HepG2 (cell line): ENCODE measurements around the gene CTNNA3. TPM values are rescaled to one million over a fixed set of nuclear protein-coding genes. Genes with fewer than 3 reads are reported as not detected.

ENCODE experiments used
- ATAC-seq: fragments of 200-7000 bp; cut with Tn5 transposase; 3 replicates; pipeline ENCODE4 v1.9.1; 2020; ENCODE audit warnings: mild to moderate bottlenecking, moderate library complexity
- BruUV-seq: library from RNA; stranded (reverse); fragments of 400-500 nt; replicated peaks from 2 replicates; lab custom pipeline; 2021; lab: Mats Ljungman, UMichigan
- CTCF ChIA-PET: fragments of 300-600 bp; formaldehyde crosslinking; extraction: SDS; loops from one replicate; lab custom pipeline; 2021; ENCODE audit warnings: low total read pairs, inconsistent platforms, low intra/inter-chr PET ratio; lab: Yijun Ruan, JAX
- POLR2A ChIA-PET: fragments of 350-600 bp; sonication (Branson Sonifier 250); formaldehyde crosslinking; loops from one replicate; lab custom pipeline; 2020; ENCODE audit warnings: antibody characterized with exemption, inconsistent platforms; lab: Yijun Ruan, JAX
- DNase-seq: peaks from one replicate; pipeline ENCODE4 v3.0.0-alpha.2; 2015; ENCODE audit warnings: low spot score
- FAIRE-seq: peaks from 3 replicates; lab custom pipeline; 2011; peaks lifted over from hg19 to GRCh38; lab: Jason Lieb, UNC
- H2AFZ ChIP-seq: one replicate; pipeline ENCODE4 v1.6.1; 2011; ENCODE audit warnings: low read length, inconsistent platforms
- H3K27ac ChIP-seq: fragments of 300-600 bp; 3 replicates; pipeline ENCODE4 v1.8.0; 2011; ENCODE audit warnings: mixed run types, mild to moderate bottlenecking, mixed read lengths, low read length, inconsistent platforms; ENCODE audit not compliant: insufficient read depth; ENCODE audit errors: extremely low read length
- H3K27me3 ChIP-seq, 2 experiments: fragments of 200-600 bp in 1 of 2; 2 replicates in 1 of 2; 3 replicates in 1 of 2; pipeline versions ENCODE4 v1.6.0 to v1.8.0; 2011; ENCODE audit warnings: low read length in 2 of 2, mild to moderate bottlenecking in 2 of 2, moderate library complexity in 2 of 2, inconsistent platforms in 1 of 2; ENCODE audit not compliant: insufficient read depth in 2 of 2, control insufficient read depth in 1 of 2
- H3K36me3 ChIP-seq, 2 experiments: fragments of 200-600 bp in 1 of 2; replicated peaks in 1 of 2; 2 replicates in 1 of 2; 3 replicates in 1 of 2; pipeline versions ENCODE4 v1.5.1 to v1.8.0; 2011; ENCODE audit warnings: low read length in 2 of 2, inconsistent platforms in 1 of 2; ENCODE audit not compliant: insufficient read depth in 2 of 2, control insufficient read depth in 1 of 2
- H3K4me1 ChIP-seq: 2 replicates; pipeline ENCODE4 v1.5.1; 2012; ENCODE audit warnings: low read length, inconsistent platforms; ENCODE audit not compliant: insufficient read depth
- H3K4me2 ChIP-seq: 2 replicates; pipeline ENCODE4 v1.6.0; 2011; ENCODE audit warnings: low read depth, low read length, inconsistent platforms
- H3K4me3 ChIP-seq, 3 experiments: fragments of 200-600 bp in 1 of 3; sonication (generic), shearing (Covaris generic) in 1 of 3; replicated peaks in 1 of 3; 2 replicates each; pipeline ENCODE4 v1.5.1; 2011 to 2016; ENCODE audit warnings: low read length in 3 of 3, inconsistent platforms in 2 of 3, low read depth in 2 of 3, mild to moderate bottlenecking in 2 of 3, control low read depth in 1 of 3, mixed read lengths in 1 of 3; ENCODE audit not compliant: insufficient read depth in 1 of 3
- H3K79me2 ChIP-seq: one replicate; pipeline ENCODE4 v1.6.1; 2011; ENCODE audit warnings: low read length, inconsistent platforms; ENCODE audit not compliant: insufficient read depth
- H3K9ac ChIP-seq: 2 replicates; pipeline ENCODE4 v1.6.0; 2011; ENCODE audit warnings: mild to moderate bottlenecking, low read depth, low read length, inconsistent platforms; ENCODE audit not compliant: insufficient read depth
- H3K9me3 ChIP-seq: 2 replicates; pipeline ENCODE4 v1.5.1; 2012; ENCODE audit warnings: mild to moderate bottlenecking, low read length
- H4K20me1 ChIP-seq: 2 replicates; pipeline ENCODE4 v1.6.0; 2011; ENCODE audit warnings: inconsistent platforms, mild to moderate bottlenecking, low read length, moderate library complexity; ENCODE audit not compliant: insufficient read depth
- JUN ChIP-seq: sonication (generic); formaldehyde crosslinking; IDR thresholded peaks from 2 replicates; pipeline ENCODE4 v1.4.0; 2020; ENCODE audit warnings: mild to moderate bottlenecking, missing genetic modification reagents
- KLF12 ChIP-seq: sonication (generic); formaldehyde crosslinking; IDR thresholded peaks from 2 replicates; pipeline ENCODE4 v1.4.0; 2020; ENCODE audit warnings: missing genetic modification reagents, borderline replicate concordance
- MED8 ChIP-seq: sonication (generic); formaldehyde crosslinking; IDR thresholded peaks from 2 replicates; pipeline ENCODE4 v1.8.1; 2023; ENCODE audit warnings: mild to moderate bottlenecking, missing genetic modification reagents; ENCODE audit not compliant: insufficient replicate concordance
- PRPF4 ChIP-seq: fragments of 200-400 bp; formaldehyde crosslinking; IDR thresholded peaks from 2 replicates; pipeline ENCODE4 v1.6.1; 2016; ENCODE audit warnings: low read length, low read depth; ENCODE audit not compliant: poor library complexity, severe bottlenecking
- SIN3B ChIP-seq: fragments of 150-350 bp; IDR thresholded peaks from 2 replicates; pipeline ENCODE4 v1.6.1; 2014; ENCODE audit warnings: low read length
- SNAI1 ChIP-seq: sonication (generic); formaldehyde crosslinking; IDR thresholded peaks from 2 replicates; pipeline ENCODE4 v1.5.0; 2020; ENCODE audit warnings: mild to moderate bottlenecking, missing genetic modification reagents, borderline replicate concordance
- SP140L ChIP-seq: sonication (generic); formaldehyde crosslinking; IDR thresholded peaks from 2 replicates; pipeline ENCODE4 v1.4.0; 2020; ENCODE audit warnings: missing genetic modification reagents, borderline replicate concordance
- ZBTB42 ChIP-seq: sonication (generic); formaldehyde crosslinking; IDR thresholded peaks from 2 replicates; pipeline ENCODE4 v1.5.0; 2020; ENCODE audit warnings: mild to moderate bottlenecking, missing genetic modification reagents
- ZC3H13 ChIP-seq: sonication (generic); formaldehyde crosslinking; IDR thresholded peaks from 2 replicates; pipeline ENCODE4 v1.8.1; 2023; ENCODE audit warnings: mild to moderate bottlenecking, missing genetic modification reagents, moderate library complexity
- ZNF7 ChIP-seq: IDR thresholded peaks from 2 replicates; pipeline ENCODE4 v1.6.1; 2016; ENCODE audit warnings: missing biosample characterization, missing genetic modification reagents
- WGBS: methylation state at CpG from one replicate; pipeline ENCODE4 v1.1.6; 2017; ENCODE audit warnings: low lambda C conversion rate; 5-methylcytosine and 5-hydroxymethylcytosine counted together
- in situ Hi-C: cut with HindIII; loops from 2 replicates; pipeline ENCODE4 v1.10.0; 2017; ENCODE audit warnings: low pct_unique_long_range_greater_than_20kb; ENCODE audit not compliant: extremely low pct_ligation_motif_present
- intact Hi-C: fragments of 100-400 bp; cut with micrococcal nuclease; formaldehyde crosslinking; loops from one replicate; pipeline ENCODE4 v1.10.0; 2022; ENCODE audit not compliant: unreplicated experiment
- polyA plus RNA-seq, 8 experiments: library from polyadenylated mRNA; depleted of rRNA in 3 of 8; stranded (reverse) in 7 of 8; unstranded in 1 of 8; fragments of >200 nt; fragmentation: Illumina TruSeq in 4 of 8; extraction: Trizol in 4 of 8; gene quantifications; 2 replicates each; pipeline versions ENCODE4 v1.2.1 to v1.2.3, GENCODE V29; 2011 to 2016; ENCODE audit warnings: low read depth in 4 of 8, missing spikeins in 1 of 8, mixed read lengths in 1 of 8; ENCODE audit not compliant: insufficient read depth in 1 of 8
- total RNA-seq, 5 experiments: library from RNA; depleted of rRNA; stranded (reverse); fragments of >200 nt; fragmentation: Illumina TruSeq; extraction: Trizol; gene quantifications; 2 replicates each; pipeline ENCODE4 v1.2.3, GENCODE V29; 2016; ENCODE audit warnings: low read depth in 1 of 5
- TF ChIP-seq, protein P1 (sequence below): sonication (generic); formaldehyde crosslinking; IDR thresholded peaks from 2 replicates; pipeline ENCODE4 v1.4.0; 2020; ENCODE audit warnings: missing genetic modification reagents; ENCODE audit errors: not compliant biosample characterization

Gene CTNNA3
- total and polyA plus RNA-seq, 2 of the 13 experiments (the other 11 are each of a cell fraction or from before 2014, with no cell fraction given) = not detected

- TF ChIP-seq KLF12 (CRISPR knock-in tag) = no peak
These were observed 1140.9 kb downstream of the CTNNA3 start (continued) for GRCh38 chr10:66555061-66555460.

GRCh38 chr10:66552331-66552730 lies 1143.7 kb downstream of the CTNNA3 start:
- POLR2A ChIA-PET = no interaction called here
- H2AFZ ChIP-seq = no peak overlapping the region
- BruUV-seq = no TSS peak
- H3K4me1 ChIP-seq = no peaks in the 10 kb centered on the region
- no peaks in the 10 kb centered on the region for H4K20me1 ChIP-seq
- DNase-seq (no peak), ATAC-seq (no peak)
- no peaks in the 10 kb centered on the region for H3K36me3 ChIP-seq
- no peaks in the 10 kb centered on the region; a peak in 1 of 5 replicates for H3K27me3 ChIP-seq
- intact Hi-C loops = no loop called here
- no peak overlapping the region for H3K27ac ChIP-seq
- CTCF ChIA-PET = no interaction called here
- H3K4me2 ChIP-seq = no peak overlapping the region
- no peak for TF ChIP-seq SNAI1 (CRISPR knock-in tag)
- TF ChIP-seq, all 625 proteins: peak for 0
- in situ Hi-C loops = no loop called here
- H3K79me2 ChIP-seq = no peaks in the 10 kb centered on the region
- H3K9ac ChIP-seq = no peak overlapping the region
- no peak overlapping the region for H3K4me3 ChIP-seq
- 41% methylated on average over 1 of the region's 1 CpG for WGBS
- no peak for FAIRE-seq
- H3K9me3 ChIP-seq = no peaks in the 10 kb centered on the region

GRCh38 chr10:66550351-66550750 lies 1145.6 kb downstream of the CTNNA3 start:
- TF ChIP-seq MED8 (CRISPR knock-in tag) (no peak), ZNF7 (CRISPR knock-in tag) (no peak), JUN (CRISPR knock-in tag) (no peak), ZC3H13 (no peak), ZBTB42 (CRISPR knock-in tag) (no peak), PRPF4 (no peak), SIN3B (no peak), SP140L (CRISPR knock-in tag) (no peak)
- TF ChIP-seq, protein P1, sequence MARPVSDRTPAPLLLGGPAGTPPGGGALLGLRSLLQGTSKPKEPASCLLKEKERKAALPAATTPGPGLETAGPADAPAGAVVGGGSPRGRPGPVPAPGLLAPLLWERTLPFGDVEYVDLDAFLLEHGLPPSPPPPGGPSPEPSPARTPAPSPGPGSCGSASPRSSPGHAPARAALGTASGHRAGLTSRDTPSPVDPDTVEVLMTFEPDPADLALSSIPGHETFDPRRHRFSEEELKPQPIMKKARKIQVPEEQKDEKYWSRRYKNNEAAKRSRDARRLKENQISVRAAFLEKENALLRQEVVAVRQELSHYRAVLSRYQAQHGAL (CRISPR knock-in tag) = no peak
- BruUV-seq = no TSS peak
- under 1% methylated on average over 3 of the region's 3 CpGs for WGBS
- H3K9me3 ChIP-seq = no peaks in the 10 kb centered on the region
- H3K27ac ChIP-seq = no peak overlapping the region
- FAIRE-seq (no peak), ATAC-seq (no peak), DNase-seq (no peak)
- no peaks in the 10 kb centered on the region for H3K4me1 ChIP-seq
- no peak overlapping the region for H3K4me3 ChIP-seq
- no peak overlapping the region for H2AFZ ChIP-seq
- no peaks in the 10 kb centered on the region for H3K36me3 ChIP-seq
- ChIA-PET CTCF (no interaction called here), POLR2A (no interaction called here)
- intact Hi-C loops (no loop called here), in situ Hi-C loops (no loop called here)
- H4K20me1 ChIP-seq = no peaks in the 10 kb centered on the region
- no peak overlapping the region for H3K4me2 ChIP-seq
- H3K9ac ChIP-seq = no peak overlapping the region
- H3K79me2 ChIP-seq = no peaks in the 10 kb centered on the region
- no peaks in the 10 kb centered on the region; a peak in 1 of 5 replicates for H3K27me3 ChIP-seq
